ENCODE data around the gene DLX3.

GRCh38 chr17:50034498-50035364, 39.7 kb upstream of the DLX3 start:
- TF ChIP-seq POLR2A (IDR thresholded peaks at IDR 0.05): no peak
- no peak for TF ChIP-seq POLR2AphosphoS5 (IDR thresholded peaks at IDR 0.05)

Measured in prostate gland (tissue), 1 donor.